Trophoblast cell (in vitro differentiated cells and primary cell): ENCODE results near the gene ROR1.

ENCODE experiments used
- DNase-seq, 2 donors: peaks; one replicate each; pipeline ENCODE4 v3.0.0-alpha.2; 2016
- H2AFZ ChIP-seq: 2 replicates; pipeline ENCODE4 v1.6.1; 2013; ENCODE audit warnings: low read length, moderate library complexity, mild to moderate bottlenecking; ENCODE audit not compliant: insufficient read depth, poor library complexity
- H2AK5ac ChIP-seq: 2 replicates; pipeline ENCODE4 v1.6.1; 2013; ENCODE audit warnings: mild to moderate bottlenecking, low read length
- H2BK120ac ChIP-seq: 2 replicates; pipeline ENCODE4 v1.6.1; 2013; ENCODE audit warnings: low read length, mild to moderate bottlenecking, moderate library complexity; ENCODE audit not compliant: insufficient read depth, poor library complexity
- H2BK12ac ChIP-seq: 2 replicates; pipeline ENCODE4 v1.6.1; 2013; ENCODE audit warnings: mild to moderate bottlenecking, low read length, moderate library complexity
- H2BK5ac ChIP-seq: 2 replicates; pipeline ENCODE4 v1.6.1; 2013; ENCODE audit warnings: low read length, low read depth, moderate library complexity, mild to moderate bottlenecking; ENCODE audit not compliant: poor library complexity
- H3K14ac ChIP-seq: 2 replicates; pipeline ENCODE4 v1.6.1; 2013; ENCODE audit warnings: mild to moderate bottlenecking, low read length
- H3K18ac ChIP-seq: 2 replicates; pipeline ENCODE4 v1.6.1; 2013; ENCODE audit warnings: mild to moderate bottlenecking, low read length
- H3K23ac ChIP-seq: 2 replicates; pipeline ENCODE4 v1.6.1; 2013; ENCODE audit warnings: low read length
- H3K27ac ChIP-seq: 2 replicates; pipeline ENCODE4 v1.5.1; 2013; ENCODE audit warnings: low read depth, mild to moderate bottlenecking, inconsistent platforms, low read length, moderate library complexity
- H3K27me3 ChIP-seq: 2 replicates; pipeline ENCODE4 v1.6.1; 2013; ENCODE audit warnings: inconsistent platforms, mild to moderate bottlenecking, low read length, moderate library complexity; ENCODE audit not compliant: insufficient read depth
- H3K36me3 ChIP-seq, 2 experiments: 1 replicate in 1 of 2; 2 replicates in 1 of 2; pipeline ENCODE4 v1.6.1; 2013; ENCODE audit warnings: low read length in 2 of 2, mild to moderate bottlenecking in 2 of 2, moderate library complexity in 1 of 2; ENCODE audit not compliant: insufficient read depth in 2 of 2, control insufficient read depth in 1 of 2
- H3K4ac ChIP-seq: 2 replicates; pipeline ENCODE4 v1.6.1; 2013; ENCODE audit warnings: low read depth, mild to moderate bottlenecking, low read length, moderate library complexity
- H3K4me1 ChIP-seq, 2 experiments: 1 replicate in 1 of 2; 2 replicates in 1 of 2; pipeline ENCODE4 v1.6.1; 2013; ENCODE audit warnings: low read length in 2 of 2, mild to moderate bottlenecking in 2 of 2, moderate library complexity in 1 of 2; ENCODE audit not compliant: insufficient read depth in 2 of 2, control insufficient read depth in 1 of 2
- H3K4me2 ChIP-seq: 2 replicates; pipeline ENCODE4 v1.6.1; 2013; ENCODE audit warnings: inconsistent platforms, mild to moderate bottlenecking, low read length, moderate library complexity
- H3K4me3 ChIP-seq: 2 replicates; pipeline ENCODE4 v1.5.1; 2013; ENCODE audit warnings: mild to moderate bottlenecking, low read depth, low read length, inconsistent platforms
- H3K79me1 ChIP-seq: one replicate; pipeline ENCODE4 v1.6.1; 2013; ENCODE audit warnings: low read length
- H3K79me2 ChIP-seq: 2 replicates; pipeline ENCODE4 v1.6.1; 2013; ENCODE audit warnings: low read length, mild to moderate bottlenecking; ENCODE audit not compliant: control insufficient read depth, insufficient read depth, poor library complexity
- H3K9ac ChIP-seq: 2 replicates; pipeline ENCODE4 v1.6.1; 2013; ENCODE audit warnings: mild to moderate bottlenecking, low read length
- H3K9me3 ChIP-seq: 2 replicates; pipeline ENCODE4 v1.6.1; 2013; ENCODE audit warnings: low read depth, mild to moderate bottlenecking, control low read depth, inconsistent platforms, low read length; ENCODE audit not compliant: insufficient read depth
- H4K12ac ChIP-seq: 2 replicates; pipeline ENCODE4 v1.6.1; 2013; ENCODE audit warnings: low read depth, mild to moderate bottlenecking, low read length, moderate library complexity
- H4K8ac ChIP-seq: 2 replicates; pipeline ENCODE4 v1.6.1; 2013; ENCODE audit warnings: low read depth, mild to moderate bottlenecking, low read length, moderate library complexity
- H4K91ac ChIP-seq: one replicate; pipeline ENCODE4 v1.6.1; 2013; ENCODE audit warnings: low read depth, mild to moderate bottlenecking, low read length, moderate library complexity
- WGBS: extraction: QIAGEN DNeasy Blood & Tissue Kit; methylation state at CpG from one replicate; pipeline ENCODE4 v1.1.7; 2013; ENCODE audit warnings: missing lambda C conversion rate; ENCODE audit not compliant: insufficient read length, insufficient coverage; ENCODE audit errors: extremely low coverage; 5-methylcytosine and 5-hydroxymethylcytosine counted together

The ROR1 gene

DNA sequence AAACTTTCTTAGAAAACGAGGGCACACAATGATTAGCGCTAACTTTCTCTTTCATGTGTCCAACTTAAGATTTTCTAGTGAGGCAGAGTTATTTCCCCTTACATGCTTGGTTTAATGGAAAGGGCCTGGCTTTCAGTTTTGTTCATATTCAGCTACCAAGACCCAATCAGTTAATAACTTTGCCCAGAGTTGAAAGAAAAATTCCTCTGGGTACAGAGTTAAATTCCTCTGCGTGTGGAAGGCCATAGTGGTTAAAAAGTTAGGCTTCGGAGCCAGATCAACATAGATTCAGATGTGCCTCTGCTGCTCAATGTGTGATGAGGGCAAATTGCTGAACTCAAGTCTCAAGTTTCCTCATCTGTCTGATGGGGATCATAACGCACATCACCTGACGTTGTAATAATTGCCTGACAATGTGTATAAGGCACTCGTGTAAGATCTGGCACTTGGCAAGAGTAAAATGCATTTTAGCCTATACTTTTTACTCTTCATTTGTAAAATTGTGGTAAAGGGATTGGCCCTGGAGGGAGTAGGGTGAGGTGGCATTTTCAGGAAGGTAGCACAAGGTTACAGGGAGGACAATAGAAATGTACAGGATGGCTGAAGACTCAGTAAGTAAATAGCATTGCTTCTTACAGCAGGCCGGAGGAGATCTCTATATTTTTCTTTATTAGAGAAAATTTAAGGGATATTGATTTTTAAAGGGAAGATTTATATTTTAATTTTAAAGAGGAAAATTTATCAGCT is 103.4 kb downstream of the ROR1 start:
- no peak for DNase-seq

DNA sequence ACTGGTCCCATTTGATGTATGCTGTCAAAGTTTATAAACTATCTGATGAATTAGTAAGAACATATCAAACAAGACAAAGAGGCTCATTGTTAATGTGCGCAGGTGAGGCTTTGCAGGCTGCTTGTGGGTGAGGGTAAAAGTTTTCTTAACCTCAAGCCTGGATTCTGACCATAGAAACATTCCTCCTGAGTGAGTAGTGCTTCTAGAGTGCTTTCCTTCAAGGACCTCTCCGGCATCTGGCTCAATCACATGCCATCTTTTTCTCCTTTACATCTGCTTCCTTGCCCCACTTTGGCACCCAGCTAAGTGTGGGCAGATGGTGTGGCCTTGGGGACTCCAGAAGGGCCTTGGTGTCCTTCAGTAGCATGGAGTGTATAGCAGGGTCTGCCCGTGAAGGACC is 104.0 kb downstream of the ROR1 start:
- Histone ChIP-seq H3K79me2 (no peaks in the 10 kb centered on the region), H2BK120ac (no peak overlapping the region), H3K4me2 (no peak overlapping the region), H3K9me3 (no peaks in the 10 kb centered on the region), H2BK12ac (no peak overlapping the region), H3K23ac (no peak overlapping the region), H4K12ac (no peak overlapping the region), H3K14ac (no peak overlapping the region), H3K27ac (peak overlapping the region; percentile 24), H3K27me3 (no peaks in the 10 kb centered on the region), H4K91ac (no peak overlapping the region), H3K4ac (no peak overlapping the region), H3K4me1 (peaks cover 7 to 20% of the 10 kb centered on the region in 2 experiments), H2AK5ac (no peak overlapping the region), H3K79me1 (peaks cover 5% of the 10 kb centered on the region), H3K9ac (no peak overlapping the region), H3K4me3 (no peak overlapping the region), H3K18ac (no peak overlapping the region), H2BK5ac (no peak overlapping the region), H2AFZ (no peak overlapping the region), H4K8ac (no peak overlapping the region), H3K36me3 (no peaks in the 10 kb centered on the region)
- peak; percentile 31 to 67 for DNase-seq
- WGBS, result no CpG with 5 or more reads among the region's 3 CpGs

More for the DNA sequence above, 103.4 kb downstream of the ROR1 start:
- no peak overlapping the region for H3K4me2 ChIP-seq
- H3K27ac ChIP-seq, result peak overlapping the region; percentile 42
- no peaks in the 10 kb centered on the region for H3K9me3 ChIP-seq
- peaks cover 7 to 20% of the 10 kb centered on the region in 2 experiments for H3K4me1 ChIP-seq
- no CpG with 5 or more reads among the region's 8 CpGs for WGBS
- H3K36me3 ChIP-seq, result no peaks in the 10 kb centered on the region
- H4K12ac ChIP-seq, result no peak overlapping the region
- no peak overlapping the region for H2AK5ac ChIP-seq
- H2BK12ac ChIP-seq, result no peak overlapping the region
- peak overlapping the region; percentile 67 for H3K14ac ChIP-seq
- no peak overlapping the region for H3K23ac ChIP-seq
- no peak overlapping the region for H4K91ac ChIP-seq
- peaks cover 5% of the 10 kb centered on the region for H3K79me1 ChIP-seq
- H3K27me3 ChIP-seq, result no peaks in the 10 kb centered on the region
- no peak overlapping the region for H2BK5ac ChIP-seq
- H3K9ac ChIP-seq, result no peak overlapping the region
- no peak overlapping the region for H4K8ac ChIP-seq
- H3K4me3 ChIP-seq, result no peak overlapping the region
- H3K79me2 ChIP-seq, result no peaks in the 10 kb centered on the region
- H2BK120ac ChIP-seq, result no peak overlapping the region
- H2AFZ ChIP-seq, result no peak overlapping the region
- H3K4ac ChIP-seq, result no peak overlapping the region
- H3K18ac ChIP-seq, result peak overlapping the region; percentile 84

DNA sequence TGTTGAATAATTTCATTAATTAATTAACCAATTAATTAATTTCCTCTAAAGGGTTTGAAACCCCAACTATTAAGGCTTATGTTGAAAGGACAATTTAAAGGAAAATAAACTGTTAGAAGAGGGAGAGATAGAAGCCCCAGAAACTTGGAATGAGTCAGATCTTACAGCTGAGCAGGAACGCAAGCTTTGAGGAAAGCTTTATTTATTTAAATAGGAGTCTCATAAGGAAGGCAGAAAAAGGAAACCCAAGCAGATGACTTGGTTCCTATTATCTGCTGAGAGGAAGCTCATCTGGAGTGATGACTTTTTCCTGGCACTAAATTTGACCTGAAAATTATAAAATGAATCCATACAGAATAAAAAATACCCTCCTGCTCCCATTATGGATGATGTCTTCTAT is 105.1 kb downstream of the ROR1 start:
- Histone ChIP-seq H2BK12ac (no peak overlapping the region), H3K79me2 (no peaks in the 10 kb centered on the region)
- no CpG with 5 or more reads among the region's 1 CpG for WGBS

DNA sequence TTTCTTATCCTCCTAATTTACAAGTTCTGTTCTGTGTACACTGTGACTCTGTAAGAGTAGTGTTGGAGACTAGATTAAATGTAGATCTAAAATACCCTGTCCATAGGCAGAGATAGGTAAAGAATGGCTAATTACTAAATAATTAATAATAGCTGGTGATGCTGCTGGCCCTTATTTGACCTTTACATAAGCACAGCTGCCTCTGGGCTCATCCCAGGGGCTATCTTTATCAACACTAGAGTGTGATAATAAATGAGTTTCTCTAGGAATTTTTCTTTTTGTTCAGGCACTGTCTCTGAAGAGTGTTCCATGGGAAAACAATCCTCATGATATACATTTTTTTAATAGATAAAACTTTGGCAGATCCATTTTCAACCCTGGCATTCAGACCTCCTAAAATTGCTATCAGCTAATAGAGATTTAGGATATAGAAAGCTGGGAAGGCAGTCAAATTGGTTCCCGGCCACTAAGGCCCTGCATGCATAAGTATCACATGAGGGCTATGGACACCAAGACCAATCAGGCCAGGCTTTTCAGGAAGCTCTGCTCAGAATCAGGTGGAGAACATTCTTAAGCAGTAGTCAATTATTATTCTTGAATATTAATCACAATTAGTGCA is 107.2 kb downstream of the ROR1 start:
- Histone ChIP-seq H3K9ac (no peak overlapping the region), H3K4me2 (no peak overlapping the region), H2BK120ac (no peak overlapping the region), H4K8ac (no peak overlapping the region), H3K79me2 (no peaks in the 10 kb centered on the region), H2AK5ac (no peak overlapping the region), H3K27me3 (no peaks in the 10 kb centered on the region), H3K36me3 (no peaks in the 10 kb centered on the region), H2AFZ (no peak overlapping the region), H3K14ac (no peak overlapping the region), H3K27ac (no peak overlapping the region), H2BK5ac (no peak overlapping the region), H4K91ac (no peak overlapping the region), H3K79me1 (peaks cover 2% of the 10 kb centered on the region), H3K4me1 (peaks cover 7 to 14% of the 10 kb centered on the region in 2 experiments), H3K9me3 (no peaks in the 10 kb centered on the region), H3K23ac (no peak overlapping the region), H3K18ac (no peak overlapping the region), H3K4ac (no peak overlapping the region), H4K12ac (no peak overlapping the region), H3K4me3 (no peak overlapping the region), H2BK12ac (no peak overlapping the region)
- DNase-seq, result no peak
- no CpG with 5 or more reads among the region's 1 CpG for WGBS

More for the DNA sequence above, 105.1 kb downstream of the ROR1 start:
- no peak for DNase-seq
- no peak overlapping the region for H3K23ac ChIP-seq
- H4K91ac ChIP-seq, result no peak overlapping the region
- H2BK120ac ChIP-seq, result no peak overlapping the region
- no peaks in the 10 kb centered on the region for H3K36me3 ChIP-seq
- peaks cover 4% of the 10 kb centered on the region for H3K79me1 ChIP-seq
- H2BK5ac ChIP-seq, result no peak overlapping the region
- H3K27ac ChIP-seq, result no peak overlapping the region
- H3K4me2 ChIP-seq, result no peak overlapping the region
- no peak overlapping the region for H3K18ac ChIP-seq
- H3K9ac ChIP-seq, result no peak overlapping the region
- peaks cover 7 to 18% of the 10 kb centered on the region in 2 experiments for H3K4me1 ChIP-seq
- H3K27me3 ChIP-seq, result no peaks in the 10 kb centered on the region
- H2AFZ ChIP-seq, result no peak overlapping the region
- H3K9me3 ChIP-seq, result no peaks in the 10 kb centered on the region
- H4K12ac ChIP-seq, result no peak overlapping the region
- H3K14ac ChIP-seq, result no peak overlapping the region
- H2AK5ac ChIP-seq, result no peak overlapping the region
- no peak overlapping the region for H3K4ac ChIP-seq
- no peak overlapping the region for H4K8ac ChIP-seq
- H3K4me3 ChIP-seq, result no peak overlapping the region
